ENCODE data around the gene SOX3.

SOX3 gene

DNA sequence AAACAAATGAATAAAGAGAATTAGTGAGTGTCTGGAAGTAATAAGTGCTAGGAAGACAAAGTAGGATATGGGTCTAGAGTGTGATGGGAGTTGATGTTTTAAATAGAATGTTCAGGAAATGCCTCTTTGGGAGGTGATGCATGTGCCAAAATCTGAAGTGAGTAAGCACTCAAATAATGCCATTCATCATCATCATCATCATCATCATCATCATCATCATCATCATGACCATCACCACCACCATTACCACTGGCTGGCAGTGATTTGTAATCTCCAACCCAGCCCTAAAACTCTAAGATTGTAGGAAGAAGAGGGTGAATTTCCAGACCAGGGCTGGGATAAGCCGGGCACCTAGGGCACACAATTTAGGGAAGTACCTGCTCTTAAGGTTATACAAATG, 9.7 kb upstream of the SOX3 start:
- DNase-seq: no peak
- H4K20me1 ChIP-seq (ENCODE audit: insufficient read depth, low read length): no peaks in the 10 kb centered on the region
- H3K4me3 ChIP-seq (ENCODE audit: low read length): no peak overlapping the region
- H3K9ac ChIP-seq (ENCODE audit: low read length): no peak overlapping the region
- H3K79me2 ChIP-seq (ENCODE audit: low read length): no peaks in the 10 kb centered on the region
- no peaks in the 10 kb centered on the region for H3K9me2 ChIP-seq (replicated peaks; ENCODE audit: insufficient read depth, low read length)
- no peaks in the 10 kb centered on the region for H3K9me3 ChIP-seq (replicated peaks; ENCODE audit: insufficient read depth, low read length)
- no peaks in the 10 kb centered on the region for H3K27me3 ChIP-seq (replicated peaks; ENCODE audit: insufficient read depth, low read length)
- no peak overlapping the region for H3K27ac ChIP-seq (ENCODE audit: low read length)
- no peaks in the 10 kb centered on the region for H3K4me1 ChIP-seq (ENCODE audit: low read length)
- no peak for TF ChIP-seq EZH2 (optimal IDR thresholded peaks at IDR 0.05; ENCODE audit: low read depth, low read length)
- TF ChIP-seq EZH2phosphoT487 (IDR thresholded peaks at IDR 0.05; ENCODE audit: low read length): no peak
- TF ChIP-seq, protein P1, sequence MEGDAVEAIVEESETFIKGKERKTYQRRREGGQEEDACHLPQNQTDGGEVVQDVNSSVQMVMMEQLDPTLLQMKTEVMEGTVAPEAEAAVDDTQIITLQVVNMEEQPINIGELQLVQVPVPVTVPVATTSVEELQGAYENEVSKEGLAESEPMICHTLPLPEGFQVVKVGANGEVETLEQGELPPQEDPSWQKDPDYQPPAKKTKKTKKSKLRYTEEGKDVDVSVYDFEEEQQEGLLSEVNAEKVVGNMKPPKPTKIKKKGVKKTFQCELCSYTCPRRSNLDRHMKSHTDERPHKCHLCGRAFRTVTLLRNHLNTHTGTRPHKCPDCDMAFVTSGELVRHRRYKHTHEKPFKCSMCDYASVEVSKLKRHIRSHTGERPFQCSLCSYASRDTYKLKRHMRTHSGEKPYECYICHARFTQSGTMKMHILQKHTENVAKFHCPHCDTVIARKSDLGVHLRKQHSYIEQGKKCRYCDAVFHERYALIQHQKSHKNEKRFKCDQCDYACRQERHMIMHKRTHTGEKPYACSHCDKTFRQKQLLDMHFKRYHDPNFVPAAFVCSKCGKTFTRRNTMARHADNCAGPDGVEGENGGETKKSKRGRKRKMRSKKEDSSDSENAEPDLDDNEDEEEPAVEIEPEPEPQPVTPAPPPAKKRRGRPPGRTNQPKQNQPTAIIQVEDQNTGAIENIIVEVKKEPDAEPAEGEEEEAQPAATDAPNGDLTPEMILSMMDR (IDR thresholded peaks at IDR 0.05; ENCODE audit: low read length): no peak
- no peak overlapping the region for H3K4me2 ChIP-seq (ENCODE audit: low read depth, low read length)
- H3F3A ChIP-seq (ENCODE audit: insufficient read depth, low read length): no peaks in the 10 kb centered on the region
- H3K36me3 ChIP-seq (replicated peaks; ENCODE audit: insufficient read depth, low read length): no peaks in the 10 kb centered on the region
- no peak overlapping the region for H2AFZ ChIP-seq (ENCODE audit: low read length)

GRCh38 chrX:140510895-140511295, 6.0 kb upstream of the SOX3 start:
- H3K27ac ChIP-seq (ENCODE audit: low read length): no peak overlapping the region
- TF ChIP-seq EZH2 (optimal IDR thresholded peaks at IDR 0.05; ENCODE audit: low read depth, low read length) (no peak), EZH2phosphoT487 (IDR thresholded peaks at IDR 0.05; ENCODE audit: low read length) (no peak)
- TF ChIP-seq, protein P1 (IDR thresholded peaks at IDR 0.05; ENCODE audit: low read length): no peak
- no peaks in the 10 kb centered on the region for H3F3A ChIP-seq (ENCODE audit: insufficient read depth, low read length)
- H3K9ac ChIP-seq (ENCODE audit: low read length): no peak overlapping the region
- H3K27me3 ChIP-seq (replicated peaks; ENCODE audit: insufficient read depth, low read length): no peaks in the 10 kb centered on the region
- H3K4me3 ChIP-seq (ENCODE audit: low read length): no peak overlapping the region
- no peak for DNase-seq
- no peaks in the 10 kb centered on the region for H3K4me1 ChIP-seq (ENCODE audit: low read length)
- no peaks in the 10 kb centered on the region for H3K9me2 ChIP-seq (replicated peaks; ENCODE audit: insufficient read depth, low read length)
- H3K79me2 ChIP-seq (ENCODE audit: low read length): no peaks in the 10 kb centered on the region
- H2AFZ ChIP-seq (ENCODE audit: low read length): no peak overlapping the region
- no peaks in the 10 kb centered on the region for H4K20me1 ChIP-seq (ENCODE audit: insufficient read depth, low read length)
- no peaks in the 10 kb centered on the region for H3K9me3 ChIP-seq (replicated peaks; ENCODE audit: insufficient read depth, low read length)
- H3K36me3 ChIP-seq (replicated peaks; ENCODE audit: insufficient read depth, low read length): no peaks in the 10 kb centered on the region
- no peak overlapping the region for H3K4me2 ChIP-seq (ENCODE audit: low read depth, low read length)

- Histone ChIP-seq H3K9me2 (replicated peaks; ENCODE audit: insufficient read depth, low read length) (no peaks in the 10 kb centered on the region), H3K4me3 (ENCODE audit: low read length) (no peak overlapping the region), H3K4me1 (ENCODE audit: low read length) (no peaks in the 10 kb centered on the region), H3K27me3 (replicated peaks; ENCODE audit: insufficient read depth, low read length) (no peaks in the 10 kb centered on the region), H3K27ac (ENCODE audit: low read length) (no peak overlapping the region), H3K79me2 (ENCODE audit: low read length) (no peaks in the 10 kb centered on the region), H3K9ac (ENCODE audit: low read length) (no peak overlapping the region), H3K4me2 (ENCODE audit: low read depth, low read length) (no peak overlapping the region), H4K20me1 (ENCODE audit: insufficient read depth, low read length) (no peaks in the 10 kb centered on the region), H3F3A (ENCODE audit: insufficient read depth, low read length) (no peaks in the 10 kb centered on the region), H2AFZ (ENCODE audit: low read length) (no peak overlapping the region), H3K36me3 (replicated peaks; ENCODE audit: insufficient read depth, low read length) (no peaks in the 10 kb centered on the region), H3K9me3 (replicated peaks; ENCODE audit: insufficient read depth, low read length) (no peaks in the 10 kb centered on the region)
- TF ChIP-seq, protein P1 (IDR thresholded peaks at IDR 0.05; ENCODE audit: low read length): no peak
- DNase-seq: no peak
Observed at GRCh38 chrX:140510306-140510676, 5.4 kb upstream of the SOX3 start.

Data from MM.1S (cell line).